ENCODE measurements around the gene FAR2.
"Not testable (repeated sequence)": the region's sequence is repeated elsewhere in the genome, so short reads cannot be mapped to it uniquely, and the experiment has no call there.

The FAR2 gene

GRCh38 chr12:29234552-29234951 is 85.5 kb downstream of the FAR2 start:
- no peak for DNase-seq (ENCODE audit: low read depth, low spot score)

- DNase-seq (ENCODE audit: low read depth, low spot score) = no peak
Observed at GRCh38 chr12:29234965-29235626, 86.0 kb downstream of the FAR2 start.

DNA sequence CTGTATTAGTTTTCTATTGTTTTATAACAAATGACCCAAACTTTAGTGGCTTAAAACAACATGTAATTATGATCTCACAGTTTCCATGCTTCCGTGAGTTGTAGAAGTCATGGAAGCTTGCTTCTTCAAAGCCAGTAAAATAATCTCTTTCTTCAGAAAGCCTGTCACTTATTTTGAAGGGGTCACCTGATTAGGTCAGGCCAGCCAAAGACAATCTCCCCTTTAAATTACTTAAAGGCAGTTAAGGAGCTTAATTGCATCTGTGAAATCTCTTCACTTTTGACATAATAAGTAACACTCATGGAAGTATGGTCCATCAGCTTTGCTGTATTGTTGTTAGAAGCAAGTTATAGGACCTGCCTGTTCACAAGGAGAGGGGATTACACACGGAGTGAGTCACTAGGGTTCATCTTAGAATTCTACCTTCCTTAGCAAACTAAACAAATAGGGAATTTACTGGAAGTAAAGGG is 89.8 kb downstream of the FAR2 start:
- DNase-seq (ENCODE audit: low read depth, low spot score) = no peak

- no peak for DNase-seq (ENCODE audit: low read depth, low spot score)
Observed at GRCh38 chr12:29239336-29239735, 90.3 kb downstream of the FAR2 start.

- DNase-seq (ENCODE audit: low read depth, low spot score) = no peak
Observed at GRCh38 chr12:29240441-29240840, 91.4 kb downstream of the FAR2 start.

DNA sequence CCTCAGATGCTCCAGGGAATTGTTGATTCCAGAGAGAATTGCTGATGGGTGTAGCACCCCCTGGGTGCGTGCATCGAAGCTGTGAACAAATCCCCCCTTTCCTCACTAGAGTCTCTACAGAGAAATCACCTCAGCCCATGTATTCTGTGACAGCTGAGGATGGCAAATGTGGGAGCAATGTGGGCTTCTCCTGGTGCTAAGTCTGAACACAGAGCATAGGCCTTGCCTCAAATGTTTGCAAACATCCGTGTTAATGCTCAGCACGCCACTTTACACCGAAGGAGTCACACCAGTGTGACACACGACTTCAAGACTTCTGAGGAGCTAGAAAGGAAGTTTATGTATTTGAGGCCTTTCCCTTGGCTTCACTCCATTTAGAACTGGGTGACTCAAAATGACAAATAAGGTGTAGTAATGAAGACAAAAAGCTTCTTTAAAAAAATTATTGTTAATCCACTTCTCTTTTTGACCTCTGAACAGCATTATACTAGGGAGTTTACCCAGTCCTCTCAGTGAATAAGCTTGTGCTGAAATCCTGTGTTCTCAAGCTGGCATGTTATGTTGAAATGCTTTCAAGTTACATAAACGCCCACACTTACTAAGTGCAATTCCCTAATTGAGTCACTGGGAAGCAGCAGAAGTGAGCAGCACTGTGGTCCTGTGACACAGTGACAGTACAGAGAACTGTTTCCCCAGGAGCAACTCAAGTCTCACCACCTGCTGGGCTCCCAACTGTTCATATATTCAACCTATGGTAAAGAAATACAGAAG is 92.9 kb downstream of the FAR2 start:
- no peak for DNase-seq (ENCODE audit: low read depth, low spot score)

DNA sequence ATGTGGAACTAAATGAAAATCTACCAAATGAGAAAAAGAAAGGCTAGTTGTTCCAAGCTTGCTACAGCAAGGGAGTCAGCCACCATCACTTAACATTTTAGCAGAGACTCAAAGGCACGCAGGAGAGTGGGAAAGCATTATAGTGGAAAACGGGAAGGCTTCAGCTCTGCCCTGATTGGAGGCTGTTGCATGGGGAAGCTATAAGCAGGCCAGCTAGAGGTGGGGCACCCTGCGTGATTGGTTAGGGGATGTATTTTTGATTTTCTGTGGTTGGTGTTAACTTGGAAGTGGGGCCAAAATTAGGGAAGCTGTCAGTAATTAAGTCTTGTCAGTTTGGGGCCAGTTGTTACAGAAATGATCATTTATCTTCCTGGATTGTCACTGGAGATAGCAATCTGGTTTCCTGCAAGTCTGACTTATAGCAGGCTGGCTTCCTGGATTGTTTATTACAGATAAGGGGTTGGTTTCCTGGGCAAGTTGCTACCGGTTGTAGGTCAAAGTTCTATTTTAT is 93.9 kb downstream of the FAR2 start:
- no peak for DNase-seq (ENCODE audit: low read depth, low spot score)

GRCh38 chr12:29244159-29244765 is 95.2 kb downstream of the FAR2 start:
- no peak for DNase-seq (ENCODE audit: low read depth, low spot score)

- DNase-seq (ENCODE audit: low read depth, low spot score) = no peak
Observed at GRCh38 chr12:29245246-29245645, 96.2 kb downstream of the FAR2 start.

GRCh38 chr12:29249930-29250329 is 100.9 kb downstream of the FAR2 start:
- DNase-seq (ENCODE audit: low read depth, low spot score) = no peak

DNA sequence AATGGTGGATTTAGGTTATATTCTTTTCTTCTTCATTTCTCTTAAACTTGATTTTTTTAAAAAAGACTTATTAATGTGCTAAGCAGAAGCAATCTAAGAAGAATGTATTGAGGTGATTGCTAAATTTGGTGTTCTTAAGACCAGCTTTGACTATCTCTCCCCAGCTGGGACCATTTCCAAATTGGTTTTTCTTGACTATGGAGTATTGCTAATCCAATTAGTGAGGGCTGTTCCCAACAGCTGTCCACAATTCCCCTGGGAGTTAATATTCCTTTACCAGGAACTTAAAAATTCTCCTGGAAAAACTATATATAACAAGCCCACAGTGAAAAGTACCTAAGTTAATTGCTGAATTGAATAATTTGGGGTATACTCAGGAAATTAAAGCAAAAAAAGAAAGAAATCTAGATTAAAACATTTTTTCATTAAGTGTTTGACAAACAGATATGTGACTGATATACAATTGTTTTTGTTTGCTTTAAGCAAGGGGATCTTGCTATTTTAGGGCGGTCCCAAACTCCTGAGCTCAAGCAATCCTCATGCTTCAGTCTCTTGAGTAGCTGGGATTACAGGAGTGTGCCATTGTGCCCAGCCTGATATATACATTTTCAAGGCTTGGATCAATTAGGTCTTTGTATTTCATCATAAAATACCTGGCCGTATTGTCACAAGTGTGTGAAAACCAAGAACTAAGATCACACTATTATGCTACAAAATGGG is 105.0 kb downstream of the FAR2 start:
- DNase-seq (ENCODE audit: low read depth, low spot score) = no peak

GRCh38 chr12:29255042-29255441 is 106.0 kb downstream of the FAR2 start:
- no peak for DNase-seq (ENCODE audit: low read depth, low spot score)

GRCh38 chr12:29256598-29256997 is 107.5 kb downstream of the FAR2 start:
- DNase-seq (ENCODE audit: low read depth, low spot score) = no peak

- not testable (repeated sequence) for DNase-seq (ENCODE audit: low read depth, low spot score)
Observed at GRCh38 chr12:29257687-29258086, 108.6 kb downstream of the FAR2 start.

DNA sequence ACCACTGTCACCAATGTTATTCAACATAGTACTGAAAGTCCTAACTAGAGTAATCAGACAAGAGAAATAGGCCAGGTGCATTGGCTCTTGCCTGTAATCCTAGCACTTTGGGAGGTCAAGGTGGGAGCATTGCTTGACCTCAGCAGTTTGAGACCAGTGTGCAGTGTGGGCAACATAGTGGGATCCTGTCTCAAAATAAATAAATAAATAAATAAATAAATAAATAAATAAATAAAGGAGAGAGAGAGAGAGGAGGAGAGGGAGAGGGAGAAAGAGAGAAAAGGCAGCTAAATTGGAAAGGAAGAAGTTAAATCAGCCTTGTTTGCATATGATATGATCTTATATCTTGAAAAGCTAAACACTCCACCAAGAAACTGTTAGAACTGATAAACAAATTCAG is 115.3 kb downstream of the FAR2 start:
- DNase-seq (ENCODE audit: low read depth, low spot score) = no peak

- no peak for DNase-seq (ENCODE audit: low read depth, low spot score)
Observed at GRCh38 chr12:29269706-29270408, 120.8 kb downstream of the FAR2 start.

DNA sequence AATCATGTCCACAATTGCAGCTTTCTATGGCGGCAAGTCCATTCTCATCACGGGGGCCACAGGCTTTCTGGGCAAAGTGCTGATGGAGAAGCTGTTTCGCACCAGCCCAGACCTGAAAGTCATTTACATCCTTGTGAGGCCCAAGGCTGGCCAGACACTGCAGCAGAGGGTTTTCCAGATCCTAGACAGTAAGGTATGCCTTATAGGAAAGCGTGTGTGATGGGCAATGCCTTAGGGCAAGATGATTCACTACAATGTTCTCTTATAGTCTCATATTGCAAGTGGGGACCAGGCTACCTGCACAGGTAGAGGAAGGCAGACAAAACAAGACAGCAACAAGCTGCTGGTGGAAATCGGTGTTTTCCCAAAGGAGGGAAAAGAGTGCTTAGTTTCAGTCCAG is 121.4 kb downstream of the FAR2 start:
- no peak for DNase-seq (ENCODE audit: low read depth, low spot score)

DNA sequence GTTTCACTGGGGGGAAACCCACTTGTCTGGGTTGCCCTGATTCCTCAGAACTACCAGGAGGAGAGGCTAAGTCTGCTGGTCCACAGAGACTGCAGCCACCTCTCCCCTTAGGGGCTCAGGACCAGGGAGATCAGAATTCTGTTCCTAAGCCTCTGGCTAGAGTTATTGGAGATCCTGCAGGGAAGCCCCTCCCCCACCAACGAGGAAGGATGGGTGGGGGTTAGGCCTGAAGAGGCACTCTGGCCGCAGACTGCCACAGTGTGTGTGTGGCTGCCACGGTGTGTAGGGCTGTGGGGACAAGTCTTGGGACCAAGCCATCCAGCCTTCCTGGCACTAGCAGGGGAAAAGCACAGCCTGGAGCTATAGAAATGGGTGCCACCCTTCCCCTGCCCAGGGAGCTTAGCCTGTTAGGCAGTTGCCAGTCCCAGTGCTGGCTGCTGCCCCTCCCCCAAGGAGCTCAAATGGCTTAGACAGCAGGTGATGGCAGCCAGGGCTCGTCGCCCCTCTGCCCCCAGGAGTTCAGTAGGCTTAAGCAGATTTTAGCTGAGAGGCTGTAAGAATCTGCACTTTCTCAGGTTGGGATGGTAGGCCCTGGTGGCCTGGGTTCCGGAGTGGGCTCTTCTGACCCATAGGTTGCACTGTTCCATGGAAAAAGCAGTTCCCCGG is 124.2 kb downstream of the FAR2 start:
- no peak for DNase-seq (ENCODE audit: low read depth, low spot score)

GRCh38 chr12:29275834-29276233 is 126.8 kb downstream of the FAR2 start:
- no peak for DNase-seq (ENCODE audit: low read depth, low spot score)

DNA sequence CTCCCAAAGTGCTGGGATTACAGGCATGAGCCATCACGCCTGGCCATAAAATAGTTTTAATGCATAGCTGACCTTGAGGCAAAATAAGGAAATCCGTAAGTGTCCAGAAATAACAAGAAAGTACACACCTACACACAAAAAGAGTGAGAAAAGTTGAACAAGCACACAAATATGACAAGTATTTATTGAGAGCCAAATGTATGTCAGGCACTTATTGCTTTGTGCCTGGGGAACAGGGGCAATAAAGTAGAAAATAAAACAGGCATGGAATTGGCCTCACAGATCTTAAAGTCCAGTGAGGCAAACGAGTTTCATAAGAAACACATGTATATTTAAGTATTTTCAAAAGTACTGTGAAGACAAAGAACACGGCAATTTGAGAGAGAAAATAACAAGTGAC is 128.2 kb downstream of the FAR2 start:
- DNase-seq (ENCODE audit: low read depth, low spot score) = no peak
